Activated naive CD8-positive, alpha-beta T cell treated with anti-CD3 and anti-CD28 coated beads, Interleukin-2, amount 50 U/mL, for 16 hours (primary cell): Measurements from ENCODE around the gene TBL1Y.
"Not testable (repeated sequence)": the region's sequence is repeated elsewhere in the genome, so short reads cannot be mapped to it uniquely, and the experiment has no call there.

Experiments
- DNase-seq: peaks from one replicate; pipeline ENCODE4 v3.0.0-alpha.2; 2020; ENCODE audit warnings: low read depth, low spot score

The TBL1Y gene

GRCh38 chrY:7080548-7080947, 170.1 kb downstream of the TBL1Y start:
- not testable (repeated sequence) for DNase-seq

GRCh38 chrY:7085606-7086005, 175.1 kb downstream of the TBL1Y start:
- DNase-seq, result peak; percentile 35

GRCh38 chrY:7092836-7093235, 182.3 kb downstream of the TBL1Y start:
- no peak for DNase-seq

GRCh38 chrY:7094365-7094764, 183.9 kb downstream of the TBL1Y start:
- no peak for DNase-seq

- no peak for DNase-seq
Measured at GRCh38 chrY:7097021-7097420, 186.5 kb downstream of the TBL1Y start.

GRCh38 chrY:7099742-7100141, 189.2 kb downstream of the TBL1Y start:
- no peak for DNase-seq

- no peak for DNase-seq
Measured at GRCh38 chrY:7102680-7103079, 192.2 kb downstream of the TBL1Y start.

GRCh38 chrY:7107179-7107578, 196.7 kb downstream of the TBL1Y start:
- no peak for DNase-seq

GRCh38 chrY:7110086-7110485, 199.6 kb downstream of the TBL1Y start:
- DNase-seq, result no peak

GRCh38 chrY:7115871-7116270, 205.4 kb downstream of the TBL1Y start:
- DNase-seq, result no peak

- no peak for DNase-seq
Measured at GRCh38 chrY:7122202-7122601, 211.7 kb downstream of the TBL1Y start.

- no peak for DNase-seq
Measured at GRCh38 chrY:7125136-7126056, 214.9 kb downstream of the TBL1Y start.

GRCh38 chrY:7128211-7128610, 217.7 kb downstream of the TBL1Y start:
- DNase-seq, result no peak
